Astrocyte of the cerebellum (primary cell): ENCODE measurements around the gene DCUN1D4.

ENCODE experiments used
- DNase-seq: peaks from one replicate; pipeline ENCODE4 v3.0.0-alpha.2; 2011; ENCODE audit warnings: low read depth
- H3K4me3 ChIP-seq: 2 replicates; pipeline ENCODE4 v1.5.1; 2011; ENCODE audit warnings: mild to moderate bottlenecking, low read depth, low read length, moderate library complexity
- CTCF ChIP-seq: IDR thresholded peaks from 2 replicates; pipeline ENCODE4 v1.5.1; 2012; ENCODE audit warnings: low read length, low read depth, moderate library complexity, mild to moderate bottlenecking; ENCODE audit errors: missing control alignments
- in situ Hi-C: cut with HindIII; loops from 2 replicates; pipeline ENCODE4 v1.10.0; 2017; ENCODE audit warnings: low sequenced_read_pairs

DCUN1D4 gene

GRCh38 chr4:51844153-51845054 lies 1.5 kb downstream of the DCUN1D4 start:
- TF ChIP-seq CTCF = no peak
- peak overlapping the region; percentile 78 for H3K4me3 ChIP-seq
- in situ Hi-C loops = no loop called here
- DNase-seq = peak; percentile 76

GRCh38 chr4:51845055-51845426 lies 2.1 kb downstream of the DCUN1D4 start:
- no peak for DNase-seq
- peak overlapping the region; percentile 78 for H3K4me3 ChIP-seq
- TF ChIP-seq CTCF = no peak
- in situ Hi-C loops = no loop called here

- in situ Hi-C loops = no loop called here
These were observed 2.8 kb downstream of the DCUN1D4 start for GRCh38 chr4:51845711-51846110.

GRCh38 chr4:51849430-51849829 lies 6.5 kb downstream of the DCUN1D4 start:
- in situ Hi-C loops = no loop called here
- no peak for TF ChIP-seq CTCF
- H3K4me3 ChIP-seq = no peak overlapping the region
- no peak for DNase-seq

More at GRCh38 chr4:51845711-51846110, 2.8 kb downstream of the DCUN1D4 start:
- no peak for TF ChIP-seq CTCF
- no peak overlapping the region for H3K4me3 ChIP-seq
- DNase-seq = no peak

GRCh38 chr4:51850294-51850693 lies 7.3 kb downstream of the DCUN1D4 start:
- TF ChIP-seq CTCF = no peak
- no peak for DNase-seq
- in situ Hi-C loops = no loop called here
- H3K4me3 ChIP-seq = no peak overlapping the region

GRCh38 chr4:51851090-51851936 lies 8.4 kb downstream of the DCUN1D4 start:
- no peak overlapping the region for H3K4me3 ChIP-seq
- no peak for DNase-seq
- in situ Hi-C loops = no loop called here
- no peak for TF ChIP-seq CTCF
